ENCODE results near the gene ZNF385B. TPM values are rescaled to one million over a fixed set of nuclear protein-coding genes. Genes with fewer than 3 reads are reported as not detected.

ZNF385B gene
- total RNA-seq, 1 experiment from 2014 or later, result 0.28 TPM

DNA sequence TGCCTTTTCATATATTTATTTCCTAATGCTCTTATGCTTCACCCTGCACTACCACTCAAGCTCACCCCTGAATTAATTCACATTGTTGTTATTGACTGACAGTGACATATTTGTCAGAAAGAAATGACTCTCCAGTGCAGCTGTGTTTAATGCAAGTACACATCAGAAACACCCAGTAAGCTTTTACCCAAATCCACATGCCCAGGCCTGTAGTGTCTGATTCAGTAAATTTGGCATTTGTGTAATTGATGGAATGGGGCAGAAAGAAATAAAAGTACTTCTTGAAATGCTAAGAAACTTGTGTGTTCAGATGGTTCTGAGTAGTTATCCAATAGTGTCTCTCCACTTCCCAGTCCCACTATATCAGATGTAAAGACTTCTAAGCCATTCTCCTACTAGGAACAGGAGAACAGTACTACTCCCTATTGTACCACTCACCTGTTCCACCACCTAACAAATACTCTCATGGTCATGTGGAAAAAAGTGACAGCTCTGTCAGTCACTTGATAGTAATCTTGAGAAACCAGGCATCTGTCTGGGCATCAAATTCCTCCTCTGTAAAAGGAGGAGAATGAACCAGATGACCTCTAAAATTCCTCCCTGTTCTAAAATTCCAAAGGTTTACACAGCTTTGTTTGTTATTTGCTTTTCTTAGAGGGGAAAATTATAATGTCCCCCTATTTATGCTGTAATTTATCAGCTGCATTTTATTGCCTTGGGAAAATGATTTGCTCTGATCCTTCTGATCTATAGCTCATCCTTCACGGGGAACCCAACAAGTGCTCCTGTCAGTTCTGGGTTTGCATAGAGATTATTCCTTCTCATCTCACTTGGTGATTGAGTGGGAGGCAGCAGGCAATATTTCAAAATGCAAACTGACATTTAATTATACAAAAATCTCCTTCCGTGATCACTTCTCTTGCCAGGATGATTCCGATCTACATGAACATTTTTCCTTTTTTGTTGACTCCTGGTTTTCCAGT, 70.9 kb downstream of the ZNF385B start:
- in situ Hi-C loops (cut with HindIII; ENCODE audit: low pct_unique_long_range_greater_than_20kb, low sequenced_read_pairs), result no loop called here

DNA sequence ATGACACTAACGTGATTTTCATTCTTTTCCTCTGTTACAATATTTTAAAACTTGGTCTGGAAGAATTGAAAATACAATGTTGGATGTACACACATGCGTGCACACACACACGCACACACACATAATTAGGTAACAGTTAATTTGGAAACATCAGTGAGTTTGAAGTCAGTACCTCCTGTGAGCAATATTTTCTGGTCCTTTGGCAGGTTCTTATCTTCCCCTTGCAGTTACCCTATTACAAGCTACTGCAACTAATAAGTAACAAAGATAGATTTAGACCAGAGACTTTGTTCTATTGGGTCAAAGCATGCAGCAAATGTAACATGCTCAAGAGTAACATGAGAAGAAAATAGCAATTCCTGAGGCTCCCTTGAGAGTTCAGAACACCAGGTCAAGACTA, 73.3 kb downstream of the ZNF385B start:
- ChIA-PET POLR2A (no interaction called here), CTCF (no interaction called here)
- intact Hi-C loops (cut with micrococcal nuclease; ENCODE audit: unreplicated experiment) (no loop called here), in situ Hi-C loops (cut with HindIII; ENCODE audit: low pct_unique_long_range_greater_than_20kb, low sequenced_read_pairs) (no loop called here)
- no TSS peak for BruUV-seq (replicated peaks)
- DNase-seq (ENCODE audit: low read depth, low spot score) (no peak), ATAC-seq (no peak)
- no peak overlapping the region for H3K27ac ChIP-seq (ENCODE audit: low read length)
- H3K36me3 ChIP-seq (ENCODE audit: control insufficient read depth, insufficient read depth, low read length), result no peaks in the 10 kb centered on the region
- H3K4me3 ChIP-seq (ENCODE audit: low read depth in 2 of 2, low read length in 2 of 2), result no peak overlapping the region
- H3K4me1 ChIP-seq (ENCODE audit: control insufficient read depth, insufficient read depth, low read length), result no peaks in the 10 kb centered on the region
- H3K27me3 ChIP-seq (ENCODE audit: control insufficient read depth, insufficient read depth, low read length), result no peaks in the 10 kb centered on the region
- no peaks in the 10 kb centered on the region for H3K9me3 ChIP-seq (ENCODE audit: control insufficient read depth, insufficient read depth, low read depth, low read length)
- TF ChIP-seq POLR2AphosphoS5 (IDR thresholded peaks at IDR 0.05; ENCODE audit: low read depth, low read length) (no peak), SIN3A (IDR thresholded peaks at IDR 0.05; ENCODE audit: borderline replicate concordance, insufficient read depth, low read depth, low read length) (no peak), TCF7L2 (IDR thresholded peaks at IDR 0.05; ENCODE audit: low read depth, low read length) (no peak)
- TF ChIP-seq, protein P1, sequence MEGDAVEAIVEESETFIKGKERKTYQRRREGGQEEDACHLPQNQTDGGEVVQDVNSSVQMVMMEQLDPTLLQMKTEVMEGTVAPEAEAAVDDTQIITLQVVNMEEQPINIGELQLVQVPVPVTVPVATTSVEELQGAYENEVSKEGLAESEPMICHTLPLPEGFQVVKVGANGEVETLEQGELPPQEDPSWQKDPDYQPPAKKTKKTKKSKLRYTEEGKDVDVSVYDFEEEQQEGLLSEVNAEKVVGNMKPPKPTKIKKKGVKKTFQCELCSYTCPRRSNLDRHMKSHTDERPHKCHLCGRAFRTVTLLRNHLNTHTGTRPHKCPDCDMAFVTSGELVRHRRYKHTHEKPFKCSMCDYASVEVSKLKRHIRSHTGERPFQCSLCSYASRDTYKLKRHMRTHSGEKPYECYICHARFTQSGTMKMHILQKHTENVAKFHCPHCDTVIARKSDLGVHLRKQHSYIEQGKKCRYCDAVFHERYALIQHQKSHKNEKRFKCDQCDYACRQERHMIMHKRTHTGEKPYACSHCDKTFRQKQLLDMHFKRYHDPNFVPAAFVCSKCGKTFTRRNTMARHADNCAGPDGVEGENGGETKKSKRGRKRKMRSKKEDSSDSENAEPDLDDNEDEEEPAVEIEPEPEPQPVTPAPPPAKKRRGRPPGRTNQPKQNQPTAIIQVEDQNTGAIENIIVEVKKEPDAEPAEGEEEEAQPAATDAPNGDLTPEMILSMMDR (IDR thresholded peaks at IDR 0.05), result no peak
- TF ChIP-seq, protein P2, sequence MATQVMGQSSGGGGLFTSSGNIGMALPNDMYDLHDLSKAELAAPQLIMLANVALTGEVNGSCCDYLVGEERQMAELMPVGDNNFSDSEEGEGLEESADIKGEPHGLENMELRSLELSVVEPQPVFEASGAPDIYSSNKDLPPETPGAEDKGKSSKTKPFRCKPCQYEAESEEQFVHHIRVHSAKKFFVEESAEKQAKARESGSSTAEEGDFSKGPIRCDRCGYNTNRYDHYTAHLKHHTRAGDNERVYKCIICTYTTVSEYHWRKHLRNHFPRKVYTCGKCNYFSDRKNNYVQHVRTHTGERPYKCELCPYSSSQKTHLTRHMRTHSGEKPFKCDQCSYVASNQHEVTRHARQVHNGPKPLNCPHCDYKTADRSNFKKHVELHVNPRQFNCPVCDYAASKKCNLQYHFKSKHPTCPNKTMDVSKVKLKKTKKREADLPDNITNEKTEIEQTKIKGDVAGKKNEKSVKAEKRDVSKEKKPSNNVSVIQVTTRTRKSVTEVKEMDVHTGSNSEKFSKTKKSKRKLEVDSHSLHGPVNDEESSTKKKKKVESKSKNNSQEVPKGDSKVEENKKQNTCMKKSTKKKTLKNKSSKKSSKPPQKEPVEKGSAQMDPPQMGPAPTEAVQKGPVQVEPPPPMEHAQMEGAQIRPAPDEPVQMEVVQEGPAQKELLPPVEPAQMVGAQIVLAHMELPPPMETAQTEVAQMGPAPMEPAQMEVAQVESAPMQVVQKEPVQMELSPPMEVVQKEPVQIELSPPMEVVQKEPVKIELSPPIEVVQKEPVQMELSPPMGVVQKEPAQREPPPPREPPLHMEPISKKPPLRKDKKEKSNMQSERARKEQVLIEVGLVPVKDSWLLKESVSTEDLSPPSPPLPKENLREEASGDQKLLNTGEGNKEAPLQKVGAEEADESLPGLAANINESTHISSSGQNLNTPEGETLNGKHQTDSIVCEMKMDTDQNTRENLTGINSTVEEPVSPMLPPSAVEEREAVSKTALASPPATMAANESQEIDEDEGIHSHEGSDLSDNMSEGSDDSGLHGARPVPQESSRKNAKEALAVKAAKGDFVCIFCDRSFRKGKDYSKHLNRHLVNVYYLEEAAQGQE (IDR thresholded peaks at IDR 0.05; ENCODE audit: insufficient read depth in 1 of 2, low read depth in 2 of 2, low read length in 1 of 2), result no peak

More for the DNA sequence above, 70.9 kb downstream of the ZNF385B start:
- CTCF ChIA-PET, result no interaction called here
- no peaks in the 10 kb centered on the region for H3K27me3 ChIP-seq (ENCODE audit: control insufficient read depth, insufficient read depth, low read length)
- ATAC-seq (no peak), DNase-seq (ENCODE audit: low read depth, low spot score) (no peak)
- TF ChIP-seq POLR2AphosphoS5 (IDR thresholded peaks at IDR 0.05; ENCODE audit: low read depth, low read length) (no peak), TCF7L2 (IDR thresholded peaks at IDR 0.05; ENCODE audit: low read depth, low read length) (no peak), SIN3A (IDR thresholded peaks at IDR 0.05; ENCODE audit: borderline replicate concordance, insufficient read depth, low read depth, low read length) (no peak)
- TF ChIP-seq, protein P1 (IDR thresholded peaks at IDR 0.05), result no peak
- TF ChIP-seq, protein P2 (IDR thresholded peaks at IDR 0.05; ENCODE audit: insufficient read depth in 1 of 2, low read depth in 2 of 2, low read length in 1 of 2), result no peak
- intact Hi-C loops (cut with micrococcal nuclease; ENCODE audit: unreplicated experiment), result no loop called here
- H3K4me3 ChIP-seq (ENCODE audit: low read depth in 2 of 2, low read length in 2 of 2), result no peak overlapping the region
- H3K4me1 ChIP-seq (ENCODE audit: control insufficient read depth, insufficient read depth, low read length), result no peaks in the 10 kb centered on the region
- no peaks in the 10 kb centered on the region for H3K9me3 ChIP-seq (ENCODE audit: control insufficient read depth, insufficient read depth, low read depth, low read length)
- no peaks in the 10 kb centered on the region for H3K36me3 ChIP-seq (ENCODE audit: control insufficient read depth, insufficient read depth, low read length)
- no peak overlapping the region for H3K27ac ChIP-seq (ENCODE audit: low read length)
- POLR2A ChIA-PET, result no interaction called here
- BruUV-seq (replicated peaks), result no TSS peak

All from Panc1 (cell line).